Lower leg skin (tissue), 4 donors: ENCODE data around the gene PTPRN2. TPM values are rescaled to one million over a fixed set of nuclear protein-coding genes. Genes with fewer than 3 reads are reported as not detected.

Experiments
- DNase-seq, 2 donors: peaks; one replicate each; pipeline ENCODE4 v3.0.0-alpha.2; 2019; ENCODE audit warnings: low spot score in 2 of 2
- H3K4me3 ChIP-seq: fragments of 200-600 bp; sonication (generic); 2 replicates; pipeline ENCODE4 v1.5.1; 2017; ENCODE audit warnings: mild to moderate bottlenecking, low read depth; ENCODE audit not compliant: poor library complexity, severe bottlenecking
- CTCF ChIP-seq, 3 donors: fragments of 450-650 bp; IDR thresholded peaks; one replicate each; pipeline ENCODE4 v1.5.1; 2016; ENCODE audit warnings: antibody characterized with exemption in 3 of 3, mild to moderate bottlenecking in 3 of 3, moderate library complexity in 2 of 3
- POLR2A ChIP-seq, 2 donors: fragments of 450-650 bp; IDR thresholded peaks; one replicate each; pipeline ENCODE4 v1.6.1; 2016 to 2017; ENCODE audit warnings: antibody characterized with exemption in 2 of 2, mild to moderate bottlenecking in 1 of 2, moderate library complexity in 1 of 2
- WGBS, 2 donors: methylation state at CpG; one replicate each; pipeline ENCODE4 v1.1.5; 2018; 5-methylcytosine and 5-hydroxymethylcytosine counted together
- intact Hi-C: fragments of 100-400 bp; cut with DNase I; formaldehyde crosslinking; loops from one replicate; pipeline ENCODE4 v1.15.0; 2023; ENCODE audit warnings: low total_unique reads
- total RNA-seq, 4 donors: library from RNA; depleted of rRNA; stranded (reverse); fragments of >200 nt; gene quantifications; one replicate each; pipeline ENCODE4 v1.1.0, GENCODE V29; 2016

The PTPRN2 gene
- total RNA-seq, 4 donors from 2014 or later = 0.11 to 1.6 (median 0.92) TPM

GRCh38 chr7:158053183-158053915 lies 534.3 kb downstream of the PTPRN2 start:
- H3K4me3 ChIP-seq = no peak overlapping the region
- TF ChIP-seq POLR2A (IDR thresholded peaks at IDR 0.05) (no peak), CTCF (IDR thresholded peaks at IDR 0.05) (no peak)
- intact Hi-C loops = no loop called here
- peak in 1 of 2 donors; percentile 64 for DNase-seq
- 80 to 85% methylated on average over 14 of the region's 14 CpGs for WGBS, 2 donors

GRCh38 chr7:158052381-158053060 lies 535.1 kb downstream of the PTPRN2 start:
- intact Hi-C loops = no loop called here
- TF ChIP-seq POLR2A (IDR thresholded peaks at IDR 0.05) (no peak), CTCF (IDR thresholded peaks at IDR 0.05) (no peak)
- 83 to 86% methylated on average over 24 of the region's 24 CpGs for WGBS, 2 donors
- no peak overlapping the region for H3K4me3 ChIP-seq
- peak in 1 of 2 donors; percentile 71 for DNase-seq

- DNase-seq = no peak
- H3K4me3 ChIP-seq = no peak overlapping the region
- TF ChIP-seq POLR2A (IDR thresholded peaks at IDR 0.05) (no peak), CTCF (IDR thresholded peaks at IDR 0.05) (no peak)
- intact Hi-C loops = no loop called here
- WGBS, 2 donors = 69 to 77% methylated on average over 6 of the region's 6 CpGs
These were observed 535.8 kb downstream of the PTPRN2 start for GRCh38 chr7:158051776-158052175.

- no peak overlapping the region for H3K4me3 ChIP-seq
- WGBS, 2 donors = 69 to 73% methylated on average over 10 of the region's 10 CpGs
- intact Hi-C loops = no loop called here
- DNase-seq = peak in 1 of 2 donors; percentile 75
- no peak for TF ChIP-seq POLR2A (IDR thresholded peaks at IDR 0.05)
- no peak for TF ChIP-seq CTCF (IDR thresholded peaks at IDR 0.05)
These were observed 536.5 kb downstream of the PTPRN2 start for GRCh38 chr7:158050978-158051651.

GRCh38 chr7:158050441-158050977 lies 537.1 kb downstream of the PTPRN2 start:
- intact Hi-C loops = no loop called here
- DNase-seq = peak in 1 of 2 donors; percentile 39
- WGBS, 2 donors = 62 to 67% methylated on average over 10 of the region's 10 CpGs
- TF ChIP-seq POLR2A (IDR thresholded peaks at IDR 0.05) (no peak), CTCF (IDR thresholded peaks at IDR 0.05) (no peak)
- H3K4me3 ChIP-seq = no peak overlapping the region
